Natural killer cell (primary cell): ENCODE results near the gene VIPR2. TPM values are rescaled to one million over a fixed set of nuclear protein-coding genes. Genes with fewer than 3 reads are reported as not detected.

Source experiments
- ATAC-seq, 3 donors: fragments of 150-1000 bp in 2 of 3; fragments of 200-7000 bp in 1 of 3; cut with Tn5 transposase; 1 replicate in 1 of 3; 2 replicates in 2 of 3; pipeline ENCODE4 v1.10.0; 2021; ENCODE audit warnings: mild to moderate bottlenecking in 2 of 3, moderate library complexity in 2 of 3
- DNase-seq, 2 donors: peaks; one replicate each; pipeline versions ENCODE4 v3.0.0 to v3.0.0-alpha.2; 2013 to 2021; ENCODE audit warnings: mixed read lengths in 1 of 2
- H3K27ac ChIP-seq: one replicate; pipeline ENCODE4 v1.5.1; 2013; ENCODE audit warnings: mild to moderate bottlenecking, low read length
- H3K27me3 ChIP-seq: one replicate; pipeline ENCODE4 v1.6.1; 2013; ENCODE audit warnings: low read length; ENCODE audit not compliant: control insufficient read depth, insufficient read depth
- H3K36me3 ChIP-seq: one replicate; pipeline ENCODE4 v1.6.1; 2013; ENCODE audit warnings: low read length; ENCODE audit not compliant: control insufficient read depth, insufficient read depth
- H3K4me1 ChIP-seq: one replicate; pipeline ENCODE4 v1.6.1; 2013; ENCODE audit warnings: low read length; ENCODE audit not compliant: control insufficient read depth, insufficient read depth
- H3K4me3 ChIP-seq: one replicate; pipeline ENCODE4 v1.5.1; 2013; ENCODE audit warnings: low read length
- H3K9me3 ChIP-seq: one replicate; pipeline ENCODE4 v1.6.1; 2013; ENCODE audit warnings: low read length; ENCODE audit not compliant: control insufficient read depth, insufficient read depth
- H3K27ac Mint-ChIP-seq, 2 donors: one replicate each; pipeline ENCODE4 v1.8.0; 2022; ENCODE audit warnings: mild to moderate bottlenecking in 2 of 2, mixed read lengths in 2 of 2, moderate library complexity in 1 of 2
- H3K27me3 Mint-ChIP-seq, 2 donors: one replicate each; pipeline ENCODE4 v1.8.0; 2022; ENCODE audit warnings: low read depth in 2 of 2, mixed read lengths in 2 of 2
- H3K36me3 Mint-ChIP-seq: one replicate; pipeline ENCODE4 v1.8.0; 2022; ENCODE audit warnings: mixed read lengths
- H3K4me1 Mint-ChIP-seq, 2 donors: one replicate each; pipeline ENCODE4 v1.8.0; 2022; ENCODE audit warnings: mixed read lengths in 2 of 2
- H3K4me3 Mint-ChIP-seq: one replicate; pipeline ENCODE4 v1.8.0; 2022; ENCODE audit warnings: mild to moderate bottlenecking, moderate library complexity, mixed read lengths
- H3K9me3 Mint-ChIP-seq, 2 donors: one replicate each; pipeline ENCODE4 v1.8.0; 2022; ENCODE audit warnings: mixed read lengths in 2 of 2
- CTCF ChIP-seq: fragments of 200-600 bp; IDR thresholded peaks from one replicate; pipeline ENCODE4 v1.8.0; 2022; ENCODE audit warnings: antibody characterized with exemption
- WGBS: methylation state at CpG from one replicate; pipeline ENCODE4 v1.1.7; 2013; ENCODE audit warnings: missing lambda C conversion rate; ENCODE audit not compliant: insufficient coverage; 5-methylcytosine and 5-hydroxymethylcytosine counted together
- intact Hi-C: fragments of 100-400 bp; cut with micrococcal nuclease; formaldehyde crosslinking; loops from one replicate; pipeline ENCODE4 v1.14.2; 2022
- total RNA-seq, 4 donors: library from RNA; stranded (reverse); fragments of 120-200 nt in 1 of 4; gene quantifications; one replicate each; pipeline versions ENCODE4 v1.2.3 to v1.2.4, GENCODE V29; 2013 to 2022

VIPR2 gene
- total RNA-seq, 3 donors from 2014 or later (not counting 1 experiment from before 2014, with no cell fraction given): 2.2 to 4.9 (median 4.7) TPM

- no peak overlapping the region for H3K27ac ChIP-seq
- Mint-ChIP-seq H3K36me3 (no peaks in the 10 kb centered on the region), H3K27me3 (peaks cover 3 to 11% of the 10 kb centered on the region in 2 donors), H3K9me3 (no peaks in the 10 kb centered on the region), H3K4me3 (no peak overlapping the region), H3K4me1 (no peaks in the 10 kb centered on the region), H3K27ac (no peak overlapping the region)
- H3K36me3 ChIP-seq: no peaks in the 10 kb centered on the region
- peak; percentile 12 for TF ChIP-seq CTCF
- H3K4me1 ChIP-seq: no peaks in the 10 kb centered on the region
- DNase-seq (no peak), ATAC-seq (no peak)
- no peaks in the 10 kb centered on the region for H3K27me3 ChIP-seq
- no peak overlapping the region for H3K4me3 ChIP-seq
- 92% methylated on average over 1 of the region's 1 CpG for WGBS
- intact Hi-C loops: no loop called here
- H3K9me3 ChIP-seq: no peaks in the 10 kb centered on the region
Measured at GRCh38 chr7:159045839-159046238, 98.8 kb downstream of the VIPR2 start.

- WGBS: 91% methylated on average over 5 of the region's 5 CpGs
- no peaks in the 10 kb centered on the region for H3K27me3 ChIP-seq
- no peak overlapping the region for H3K27ac ChIP-seq
- ATAC-seq: no peak
- H3K9me3 ChIP-seq: no peaks in the 10 kb centered on the region
- Mint-ChIP-seq H3K4me1 (no peaks in the 10 kb centered on the region), H3K9me3 (no peaks in the 10 kb centered on the region), H3K4me3 (no peak overlapping the region), H3K27ac (no peak overlapping the region), H3K36me3 (no peaks in the 10 kb centered on the region), H3K27me3 (no peaks in the 10 kb centered on the region)
- H3K4me3 ChIP-seq: no peak overlapping the region
- no peaks in the 10 kb centered on the region for H3K36me3 ChIP-seq
- intact Hi-C loops: no loop called here
- TF ChIP-seq CTCF: no peak
- DNase-seq: no peak
- H3K4me1 ChIP-seq: no peaks in the 10 kb centered on the region
Measured at GRCh38 chr7:159042581-159043101, 102.0 kb downstream of the VIPR2 start.

GRCh38 chr7:159042103-159042502, 102.6 kb downstream of the VIPR2 start:
- no peak overlapping the region for H3K27ac ChIP-seq
- no peaks in the 10 kb centered on the region for H3K36me3 Mint-ChIP-seq
- no peaks in the 10 kb centered on the region for H3K4me1 Mint-ChIP-seq
- WGBS: 96% methylated on average over 7 of the region's 8 CpGs
- no peak overlapping the region for H3K4me3 Mint-ChIP-seq
- H3K27me3 ChIP-seq: no peaks in the 10 kb centered on the region
- H3K9me3 ChIP-seq: no peaks in the 10 kb centered on the region
- DNase-seq (no peak), ATAC-seq (no peak)
- H3K4me1 ChIP-seq: peaks cover 2% of the 10 kb centered on the region
- H3K9me3 Mint-ChIP-seq: no peaks in the 10 kb centered on the region
- no peaks in the 10 kb centered on the region for H3K36me3 ChIP-seq
- no peak overlapping the region for H3K4me3 ChIP-seq
- H3K27me3 Mint-ChIP-seq: no peaks in the 10 kb centered on the region
- intact Hi-C loops: no loop called here
- H3K27ac Mint-ChIP-seq: no peak overlapping the region
- TF ChIP-seq CTCF: no peak
